Effector CD4-positive, alpha-beta T cell (primary cell): ENCODE results near the gene PRDX3.

Experiments used
- DNase-seq: peaks from one replicate; pipeline ENCODE4 v3.0.0-alpha.2; 2020
- total RNA-seq: gene quantifications from one replicate; lab custom pipeline; 2026; lab: John Stamatoyannopoulos, UW

PRDX3 gene
- 17.3 reads per million, percentile 43 among the genes with 10 or more reads in this experiment for total RNA-seq

GRCh38 chr10:119178372-119179119 lies at the start of gene PRDX3:
Gene PRDX3 (minus strand): TSS chr10:119178812. CDS start chr10:119178790, 22 bp downstream.
- peak; percentile 88 for DNase-seq

GRCh38 chr10:119227825-119228224 lies 49.2 kb upstream of the PRDX3 start:
- no peak for DNase-seq

GRCh38 chr10:119225083-119225658 lies 46.6 kb upstream of the PRDX3 start:
- DNase-seq = no peak

- DNase-seq = no peak
These were observed 44.4 kb upstream of the PRDX3 start for GRCh38 chr10:119222966-119223386.

GRCh38 chr10:119222537-119222936 lies 43.9 kb upstream of the PRDX3 start:
- no peak for DNase-seq

GRCh38 chr10:119221666-119222065 lies 43.1 kb upstream of the PRDX3 start:
- DNase-seq = no peak

DNA sequence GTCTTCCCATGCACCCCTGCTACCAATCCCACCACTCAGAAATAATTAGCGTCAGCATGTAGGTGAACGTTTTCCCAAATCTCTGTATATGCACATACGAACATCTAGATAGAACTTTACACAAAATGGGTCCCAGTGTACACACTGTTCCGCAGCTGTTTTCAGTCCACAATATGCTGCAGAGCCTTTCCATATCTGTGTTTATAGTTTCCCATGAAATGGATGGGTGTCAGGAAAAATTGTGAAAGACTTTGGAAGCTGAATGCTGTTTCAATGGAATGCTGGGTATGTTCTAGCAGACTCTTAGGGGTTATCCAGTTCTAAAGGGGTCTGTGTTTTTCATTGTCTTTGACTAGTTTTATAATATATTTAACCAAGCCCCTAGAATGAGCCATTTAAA lies 42.6 kb upstream of the PRDX3 start:
- no peak for DNase-seq

DNA sequence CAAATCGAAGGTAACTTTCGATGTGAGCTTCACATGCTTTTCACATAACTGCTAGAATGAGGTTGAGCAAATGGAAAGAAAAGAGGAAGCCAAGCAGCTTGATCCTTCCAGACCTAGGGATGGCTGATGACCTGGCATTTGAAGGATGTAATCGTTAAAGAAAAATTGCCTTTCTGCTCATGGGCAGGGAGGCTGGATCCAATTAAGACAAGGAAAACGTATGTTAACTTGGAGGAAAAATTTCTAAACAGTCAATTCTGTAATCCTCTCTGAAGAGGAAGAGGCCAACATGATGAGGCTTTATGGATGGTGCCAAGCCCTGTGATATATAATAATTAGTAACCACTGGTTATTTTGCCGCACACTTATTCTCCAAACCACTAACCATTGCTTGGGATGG lies 41.3 kb upstream of the PRDX3 start:
- no peak for DNase-seq

DNA sequence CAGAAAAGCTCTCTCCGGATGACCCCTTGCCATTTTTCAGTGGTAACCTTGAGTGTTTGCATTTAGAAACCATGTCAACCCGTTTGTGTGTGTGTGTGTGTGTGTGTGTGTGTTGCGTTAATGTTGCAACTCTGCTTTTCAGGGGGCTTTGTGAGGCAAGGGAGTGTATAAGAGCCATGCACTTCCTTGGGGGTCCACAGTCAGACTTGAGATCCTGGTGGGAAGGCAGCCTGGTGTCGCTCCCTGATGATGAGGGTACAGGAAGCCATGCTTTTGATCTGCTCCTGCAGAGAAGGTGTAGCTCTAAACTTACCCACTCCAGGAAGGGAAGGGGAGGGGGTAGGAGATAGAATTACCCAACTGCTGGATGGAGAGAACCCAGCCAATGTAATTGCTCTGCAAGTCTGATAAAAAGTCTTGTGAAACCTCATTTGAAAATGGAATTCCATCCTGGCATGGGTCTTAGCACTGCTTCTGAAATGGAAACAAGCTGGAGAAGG lies 39.4 kb upstream of the PRDX3 start:
- no peak for DNase-seq

- no peak for DNase-seq
These were observed 38.8 kb upstream of the PRDX3 start for GRCh38 chr10:119217401-119217800.

- DNase-seq = no peak
These were observed 37.5 kb upstream of the PRDX3 start for GRCh38 chr10:119216127-119216526.

DNA sequence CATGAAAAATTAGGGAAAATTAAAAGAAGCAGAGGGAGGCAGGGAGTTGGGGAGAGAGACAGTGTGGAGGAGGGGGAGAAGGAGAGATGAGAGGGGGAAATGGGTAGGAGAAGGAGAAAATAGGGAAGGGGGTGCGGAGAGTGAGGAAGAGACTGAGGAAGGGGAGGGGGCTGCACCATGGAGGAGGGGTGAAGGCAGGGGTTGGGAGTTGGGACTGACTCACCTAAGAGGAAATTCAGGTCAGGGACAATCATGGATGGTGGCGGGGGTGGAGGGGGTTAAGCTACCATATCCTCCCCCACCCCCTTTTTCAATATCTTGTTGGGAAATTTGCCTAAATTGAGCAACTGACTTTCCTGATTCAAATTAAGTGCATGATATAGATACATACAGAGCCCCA lies 36.8 kb upstream of the PRDX3 start:
- DNase-seq = no peak

GRCh38 chr10:119211625-119212441 lies 33.2 kb upstream of the PRDX3 start:
- no peak for DNase-seq

DNA sequence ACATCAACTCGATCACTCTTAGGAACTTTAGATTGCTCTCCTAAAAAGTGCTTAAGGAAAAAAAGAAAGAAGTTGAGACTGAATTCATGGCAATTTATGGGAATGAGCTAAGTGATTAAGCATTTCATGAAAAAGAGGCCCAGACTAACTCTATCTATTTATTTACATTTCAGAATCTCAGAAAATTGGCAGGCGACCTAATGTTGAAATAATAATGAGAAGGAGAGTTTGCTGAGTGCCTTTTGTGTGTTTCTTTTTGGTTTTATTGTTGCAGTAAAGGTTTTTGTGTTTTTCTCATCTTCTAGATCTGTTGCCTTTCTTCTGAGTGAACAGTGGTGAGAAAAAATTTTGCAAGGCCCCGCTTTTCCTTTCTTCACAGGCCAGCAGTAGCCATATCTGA lies 32.6 kb upstream of the PRDX3 start:
- no peak for DNase-seq

DNA sequence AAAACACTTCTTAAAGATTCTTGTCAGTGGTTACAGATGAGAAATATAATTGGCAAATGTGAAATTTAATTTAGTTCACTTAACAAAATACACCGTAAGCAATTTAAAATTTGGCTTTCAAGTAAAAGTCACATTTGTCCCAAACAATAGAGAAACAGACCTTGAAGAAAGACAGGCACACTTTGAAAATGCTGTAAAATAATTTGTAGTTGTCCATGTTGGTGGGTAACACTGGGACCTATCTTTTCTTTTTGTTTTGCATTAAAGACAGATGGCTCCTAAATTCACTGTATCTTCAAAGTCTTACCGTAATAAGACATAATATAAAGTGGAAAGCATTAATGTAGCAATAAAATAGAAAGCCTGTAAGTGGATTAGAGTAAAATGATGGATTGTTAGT lies 32.0 kb upstream of the PRDX3 start:
- no peak for DNase-seq

GRCh38 chr10:119209736-119210355 lies 31.2 kb upstream of the PRDX3 start:
- no peak for DNase-seq

DNA sequence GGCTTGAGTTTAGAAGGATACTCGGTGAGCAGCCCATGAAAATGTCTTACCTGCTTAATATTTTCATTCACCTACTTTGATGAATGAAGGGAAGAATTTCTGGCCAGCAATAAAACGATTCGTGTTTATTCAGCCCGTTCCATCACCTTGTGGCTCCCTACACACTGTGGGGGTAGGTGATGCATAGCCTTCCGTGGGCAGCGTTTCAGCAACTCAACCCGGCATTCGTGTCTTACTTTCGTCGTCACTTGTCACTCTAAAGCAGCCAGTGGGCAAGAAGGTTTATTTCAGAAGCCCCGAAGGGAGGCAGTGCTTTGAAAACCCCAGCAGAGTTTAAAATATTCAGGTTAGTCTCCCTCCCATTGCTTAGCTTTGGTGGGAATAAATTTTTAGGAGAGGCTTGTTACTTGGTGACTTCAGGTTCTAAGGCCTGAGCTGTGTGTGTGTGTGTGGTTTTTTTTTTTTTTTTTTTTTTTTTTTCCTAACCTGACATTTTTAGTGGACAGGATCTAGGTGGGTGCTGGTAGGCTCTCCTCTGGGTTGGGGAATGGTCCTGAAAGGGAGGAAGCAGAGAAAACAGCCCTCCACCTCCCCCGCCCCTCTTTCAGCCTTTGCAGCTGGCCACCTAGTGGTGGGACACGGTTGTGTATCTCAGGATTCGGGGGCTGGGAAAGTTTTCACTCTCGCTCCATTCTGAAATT lies 30.6 kb upstream of the PRDX3 start:
- peak; percentile 54 for DNase-seq

- no peak for DNase-seq
These were observed 29.9 kb upstream of the PRDX3 start for GRCh38 chr10:119208553-119208940.

GRCh38 chr10:119207713-119208552 lies 29.3 kb upstream of the PRDX3 start:
- DNase-seq = peak; percentile 16

GRCh38 chr10:119207366-119207666 lies 28.7 kb upstream of the PRDX3 start, which contains the start of gene GRK5:
Gene GRK5 (plus strand): TSS chr10:119207571. CDS start chr10:119207918, 347 bp downstream.
- DNase-seq = peak; percentile 93

- DNase-seq = peak; percentile 55
These were observed 28.2 kb upstream of the PRDX3 start for GRCh38 chr10:119206603-119207365.
